Astrocyte of the spinal cord (primary cell): ENCODE results near the gene NANOS2.

ENCODE experiments used
- DNase-seq: peaks from one replicate; pipeline ENCODE4 v3.0.0; 2011; ENCODE audit warnings: low read depth, low spot score
- H3K4me3 ChIP-seq: 2 replicates; pipeline ENCODE4 v1.5.1; 2011; ENCODE audit warnings: low read depth, mild to moderate bottlenecking, low read length, moderate library complexity
- CTCF ChIP-seq: IDR thresholded peaks from 2 replicates; pipeline ENCODE4 v1.5.1; 2012; ENCODE audit warnings: low read depth, mild to moderate bottlenecking, low read length, inconsistent platforms
- in situ Hi-C: cut with HindIII; loops from 2 replicates; pipeline ENCODE4 v1.10.0; 2017; ENCODE audit warnings: low sequenced_read_pairs

NANOS2 gene

GRCh38 chr19:45863335-45863839, 51.2 kb downstream of the NANOS2 start:
- no peak for DNase-seq
- in situ Hi-C loops: no loop called here
- H3K4me3 ChIP-seq: peak overlapping the region; percentile 97
- no peak for TF ChIP-seq CTCF
